GM12878 (cell line): ENCODE results near the gene HELZ.

Experiments
- CREB1 ChIP-seq: IDR thresholded peaks from 2 replicates; pipeline ENCODE4 v1.6.1; 2012; ENCODE audit warnings: low read depth, mild to moderate bottlenecking, inconsistent platforms
- GATAD2B ChIP-seq: fragments of 450-650 bp; conservative IDR thresholded peaks from 2 replicates; pipeline ENCODE4 v1.6.1; 2017; ENCODE audit warnings: low read depth, mild to moderate bottlenecking, moderate library complexity
- HDAC2 ChIP-seq: fragments of 200-600 bp; sonication (generic); IDR thresholded peaks from 2 replicates; pipeline ENCODE4 v1.6.1; 2017
- MXI1 ChIP-seq: fragments of 150-350 bp; IDR thresholded peaks from 2 replicates; pipeline ENCODE4 v1.6.1; 2011; ENCODE audit warnings: low read depth, mild to moderate bottlenecking, inconsistent platforms, low read length, improper control_type of control experiment
- PAX8 ChIP-seq: fragments of 450-650 bp; IDR thresholded peaks from 2 replicates; pipeline ENCODE4 v1.6.1; 2017; ENCODE audit warnings: mild to moderate bottlenecking, moderate library complexity
- RELA ChIP-seq: fragments of 450-650 bp; IDR thresholded peaks from 2 replicates; pipeline ENCODE4 v1.8.0; 2014; ENCODE audit warnings: borderline replicate concordance; ENCODE audit not compliant: partially characterized antibody
- RFX5 ChIP-seq: IDR thresholded peaks from 2 replicates; pipeline ENCODE4 v1.6.1; 2011; ENCODE audit warnings: low read depth, low read length, improper control_type of control experiment
- SP1 ChIP-seq: IDR thresholded peaks from one replicate; pipeline ENCODE4 v1.6.1; 2011; ENCODE audit warnings: low read depth, low read length
- TF ChIP-seq, protein P1 (sequence below): IDR thresholded peaks from 2 replicates; pipeline ENCODE4 v1.6.1; 2012; ENCODE audit warnings: mild to moderate bottlenecking, low read depth, low read length
- TF ChIP-seq, protein P2 (sequence below), 3 experiments: IDR thresholded peaks in 2 of 3; conservative IDR thresholded peaks in 1 of 3; 2 replicates each; pipeline ENCODE4 v1.5.1; 2011; ENCODE audit warnings: low read depth in 3 of 3, low read length in 3 of 3, mild to moderate bottlenecking in 3 of 3, control low read depth in 2 of 3, moderate library complexity in 2 of 3, inconsistent platforms in 1 of 3, mixed read lengths in 1 of 3; ENCODE audit not compliant: control insufficient read depth in 2 of 3, insufficient read depth in 1 of 3; ENCODE audit errors: extremely low read depth in 1 of 3

DNA sequence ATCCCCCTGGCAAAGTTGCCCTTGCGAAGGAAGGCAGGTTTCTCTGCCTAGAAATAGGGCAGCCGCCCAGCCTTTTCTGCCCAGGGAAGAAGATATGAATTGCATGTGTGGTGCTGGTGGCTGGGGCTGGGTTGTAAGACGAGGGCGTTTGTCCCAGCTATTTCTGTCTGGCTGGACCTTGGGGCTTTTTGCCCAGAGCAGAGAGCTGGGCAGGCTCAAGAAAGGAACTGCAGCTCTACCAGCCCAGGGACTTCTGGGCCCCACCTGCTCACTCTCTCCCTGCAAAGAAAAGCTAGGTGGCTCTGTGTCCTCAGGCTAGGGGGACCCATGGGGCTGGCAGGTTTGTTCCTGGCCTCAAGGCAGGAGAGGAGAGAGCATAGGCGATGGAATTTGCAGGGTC is 200.1 kb downstream of the HELZ start:
- no peak for TF ChIP-seq CREB1
- TF ChIP-seq, protein P1, sequence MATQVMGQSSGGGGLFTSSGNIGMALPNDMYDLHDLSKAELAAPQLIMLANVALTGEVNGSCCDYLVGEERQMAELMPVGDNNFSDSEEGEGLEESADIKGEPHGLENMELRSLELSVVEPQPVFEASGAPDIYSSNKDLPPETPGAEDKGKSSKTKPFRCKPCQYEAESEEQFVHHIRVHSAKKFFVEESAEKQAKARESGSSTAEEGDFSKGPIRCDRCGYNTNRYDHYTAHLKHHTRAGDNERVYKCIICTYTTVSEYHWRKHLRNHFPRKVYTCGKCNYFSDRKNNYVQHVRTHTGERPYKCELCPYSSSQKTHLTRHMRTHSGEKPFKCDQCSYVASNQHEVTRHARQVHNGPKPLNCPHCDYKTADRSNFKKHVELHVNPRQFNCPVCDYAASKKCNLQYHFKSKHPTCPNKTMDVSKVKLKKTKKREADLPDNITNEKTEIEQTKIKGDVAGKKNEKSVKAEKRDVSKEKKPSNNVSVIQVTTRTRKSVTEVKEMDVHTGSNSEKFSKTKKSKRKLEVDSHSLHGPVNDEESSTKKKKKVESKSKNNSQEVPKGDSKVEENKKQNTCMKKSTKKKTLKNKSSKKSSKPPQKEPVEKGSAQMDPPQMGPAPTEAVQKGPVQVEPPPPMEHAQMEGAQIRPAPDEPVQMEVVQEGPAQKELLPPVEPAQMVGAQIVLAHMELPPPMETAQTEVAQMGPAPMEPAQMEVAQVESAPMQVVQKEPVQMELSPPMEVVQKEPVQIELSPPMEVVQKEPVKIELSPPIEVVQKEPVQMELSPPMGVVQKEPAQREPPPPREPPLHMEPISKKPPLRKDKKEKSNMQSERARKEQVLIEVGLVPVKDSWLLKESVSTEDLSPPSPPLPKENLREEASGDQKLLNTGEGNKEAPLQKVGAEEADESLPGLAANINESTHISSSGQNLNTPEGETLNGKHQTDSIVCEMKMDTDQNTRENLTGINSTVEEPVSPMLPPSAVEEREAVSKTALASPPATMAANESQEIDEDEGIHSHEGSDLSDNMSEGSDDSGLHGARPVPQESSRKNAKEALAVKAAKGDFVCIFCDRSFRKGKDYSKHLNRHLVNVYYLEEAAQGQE: no peak
- TF ChIP-seq, protein P2, sequence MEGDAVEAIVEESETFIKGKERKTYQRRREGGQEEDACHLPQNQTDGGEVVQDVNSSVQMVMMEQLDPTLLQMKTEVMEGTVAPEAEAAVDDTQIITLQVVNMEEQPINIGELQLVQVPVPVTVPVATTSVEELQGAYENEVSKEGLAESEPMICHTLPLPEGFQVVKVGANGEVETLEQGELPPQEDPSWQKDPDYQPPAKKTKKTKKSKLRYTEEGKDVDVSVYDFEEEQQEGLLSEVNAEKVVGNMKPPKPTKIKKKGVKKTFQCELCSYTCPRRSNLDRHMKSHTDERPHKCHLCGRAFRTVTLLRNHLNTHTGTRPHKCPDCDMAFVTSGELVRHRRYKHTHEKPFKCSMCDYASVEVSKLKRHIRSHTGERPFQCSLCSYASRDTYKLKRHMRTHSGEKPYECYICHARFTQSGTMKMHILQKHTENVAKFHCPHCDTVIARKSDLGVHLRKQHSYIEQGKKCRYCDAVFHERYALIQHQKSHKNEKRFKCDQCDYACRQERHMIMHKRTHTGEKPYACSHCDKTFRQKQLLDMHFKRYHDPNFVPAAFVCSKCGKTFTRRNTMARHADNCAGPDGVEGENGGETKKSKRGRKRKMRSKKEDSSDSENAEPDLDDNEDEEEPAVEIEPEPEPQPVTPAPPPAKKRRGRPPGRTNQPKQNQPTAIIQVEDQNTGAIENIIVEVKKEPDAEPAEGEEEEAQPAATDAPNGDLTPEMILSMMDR (IDR thresholded peaks at IDR 0.05 in 2 of 3, conservative IDR thresholded peaks at IDR 0.05 in 1 of 3; ENCODE audit: control insufficient read depth in 2 of 3, extremely low read depth in 1 of 3, insufficient read depth in 1 of 3, low read depth in 3 of 3, low read length in 3 of 3): no peak
- TF ChIP-seq HDAC2: no peak
- no peak for TF ChIP-seq RFX5
- no peak for TF ChIP-seq MXI1
- no peak for TF ChIP-seq PAX8
- TF ChIP-seq RELA: no peak
- no peak for TF ChIP-seq GATAD2B
- no peak for TF ChIP-seq SP1
